Osteoblast (primary cell): ENCODE results near the gene TKT. TPM values are rescaled to one million over a fixed set of nuclear protein-coding genes. Genes with fewer than 3 reads are reported as not detected.

ENCODE experiments used
- DNase-seq: peaks from one replicate; pipeline ENCODE4 v3.0.0; 2011; ENCODE audit warnings: low spot score, mixed read lengths; ENCODE audit not compliant: insufficient read length; ENCODE audit errors: missing footprints
- H2AFZ ChIP-seq: 2 replicates; pipeline ENCODE4 v1.6.0; 2011; ENCODE audit warnings: mild to moderate bottlenecking, low read length
- H3K27ac ChIP-seq: 2 replicates; pipeline ENCODE4 v1.5.1; 2011; ENCODE audit warnings: mild to moderate bottlenecking, low read depth, low read length, moderate library complexity
- H3K27me3 ChIP-seq: 2 replicates; pipeline ENCODE4 v1.6.0; 2012; ENCODE audit warnings: mild to moderate bottlenecking, control low read depth, inconsistent platforms, low read length, moderate library complexity; ENCODE audit not compliant: insufficient read depth
- H3K36me3 ChIP-seq: 2 replicates; pipeline ENCODE4 v1.5.1; 2011; ENCODE audit warnings: mild to moderate bottlenecking, low read length, control low read depth, moderate library complexity; ENCODE audit not compliant: insufficient read depth
- H3K4me1 ChIP-seq: 2 replicates; pipeline ENCODE4 v1.5.1; 2011; ENCODE audit warnings: mild to moderate bottlenecking, low read length, control low read depth, moderate library complexity; ENCODE audit not compliant: insufficient read depth
- H3K4me2 ChIP-seq: 2 replicates; pipeline ENCODE4 v1.6.0; 2011; ENCODE audit warnings: mild to moderate bottlenecking, low read length; ENCODE audit not compliant: insufficient read depth
- H3K4me3 ChIP-seq: fragments of 200-600 bp; sonication (generic); 3 replicates; pipeline ENCODE4 v1.5.1; 2012; ENCODE audit warnings: mild to moderate bottlenecking, low read length, inconsistent platforms; ENCODE audit not compliant: insufficient read depth
- H3K79me2 ChIP-seq: 2 replicates; pipeline ENCODE4 v1.6.0; 2012; ENCODE audit warnings: mild to moderate bottlenecking, low read length, control low read depth, inconsistent platforms; ENCODE audit not compliant: insufficient read depth
- H3K9me3 ChIP-seq: 2 replicates; pipeline ENCODE4 v1.5.1; 2011; ENCODE audit warnings: low read depth, low read length, control low read depth
- H4K20me1 ChIP-seq: 2 replicates; pipeline ENCODE4 v1.6.0; 2012; ENCODE audit warnings: mild to moderate bottlenecking, low read length, control low read depth; ENCODE audit not compliant: insufficient read depth
- CTCF ChIP-seq: IDR thresholded peaks from 2 replicates; pipeline ENCODE4 v1.5.1; 2011; ENCODE audit warnings: mild to moderate bottlenecking, low read depth, low read length, moderate library complexity; ENCODE audit errors: extremely low read depth
- total RNA-seq: library from RNA; depleted of rRNA; stranded (reverse); fragments of >200 nt; gene quantifications from 2 replicates; pipeline ENCODE4 v1.2.3, GENCODE V29; 2012

Gene TKT
- total RNA-seq, 1 donor = 453 TPM

- Histone ChIP-seq H2AFZ (no peak overlapping the region), H3K9me3 (no peaks in the 10 kb centered on the region), H3K4me3 (peak overlapping the region; percentile 4), H4K20me1 (peaks cover 70% of the 10 kb centered on the region), H3K4me1 (peaks cover 29% of the 10 kb centered on the region), H3K27ac (no peak overlapping the region), H3K4me2 (peak overlapping the region; percentile 89), H3K36me3 (no peaks in the 10 kb centered on the region), H3K27me3 (no peaks in the 10 kb centered on the region), H3K79me2 (peaks cover 83% of the 10 kb centered on the region)
- no peak for TF ChIP-seq CTCF
- DNase-seq = no peak
These were observed 3.5 kb downstream of the TKT start for GRCh38 chr3:53252096-53252946.

- no peak overlapping the region for H2AFZ ChIP-seq
- TF ChIP-seq CTCF = no peak
- H3K4me2 ChIP-seq = peak overlapping the region; percentile 23
- no peak for DNase-seq
- peaks cover 78% of the 10 kb centered on the region for H4K20me1 ChIP-seq
- H3K4me1 ChIP-seq = peaks cover 29% of the 10 kb centered on the region
- no peaks in the 10 kb centered on the region for H3K9me3 ChIP-seq
- no peaks in the 10 kb centered on the region for H3K27me3 ChIP-seq
- no peak overlapping the region for H3K4me3 ChIP-seq
- no peaks in the 10 kb centered on the region for H3K36me3 ChIP-seq
- H3K79me2 ChIP-seq = peaks cover 96% of the 10 kb centered on the region
- H3K27ac ChIP-seq = peak overlapping the region; percentile 32
These were observed 4.8 kb downstream of the TKT start for GRCh38 chr3:53250881-53251605.

GRCh38 chr3:53250453-53250852 lies 5.4 kb downstream of the TKT start:
- Histone ChIP-seq H3K4me3 (no peak overlapping the region), H4K20me1 (peaks cover 82% of the 10 kb centered on the region), H3K36me3 (no peaks in the 10 kb centered on the region), H3K27ac (peak overlapping the region; percentile 32), H3K9me3 (no peaks in the 10 kb centered on the region), H3K79me2 (peaks cover 99% of the 10 kb centered on the region), H2AFZ (no peak overlapping the region), H3K27me3 (no peaks in the 10 kb centered on the region), H3K4me2 (no peak overlapping the region), H3K4me1 (peaks cover 29% of the 10 kb centered on the region)
- DNase-seq = no peak
- no peak for TF ChIP-seq CTCF

- Histone ChIP-seq H4K20me1 (peaks cover 81% of the 10 kb centered on the region), H3K9me3 (no peaks in the 10 kb centered on the region), H2AFZ (no peak overlapping the region), H3K4me2 (no peak overlapping the region), H3K79me2 (peaks cover 99% of the 10 kb centered on the region), H3K27ac (no peak overlapping the region), H3K27me3 (no peaks in the 10 kb centered on the region), H3K4me3 (no peak overlapping the region), H3K4me1 (peaks cover 26% of the 10 kb centered on the region), H3K36me3 (peaks cover 11% of the 10 kb centered on the region)
- no peak for TF ChIP-seq CTCF
- no peak for DNase-seq
These were observed 7.7 kb downstream of the TKT start for GRCh38 chr3:53248161-53248560.
